HG03175 (cell line): ENCODE results near the gene CEP170.

Experiments used
- ATAC-seq: cut with Tn5 transposase; IDR thresholded peaks from one replicate; pipeline ENCODE4 v1.9.1; 2021; ENCODE audit warnings: mild to moderate bottlenecking, moderate library complexity; ENCODE audit not compliant: unreplicated experiment

Gene CEP170

DNA sequence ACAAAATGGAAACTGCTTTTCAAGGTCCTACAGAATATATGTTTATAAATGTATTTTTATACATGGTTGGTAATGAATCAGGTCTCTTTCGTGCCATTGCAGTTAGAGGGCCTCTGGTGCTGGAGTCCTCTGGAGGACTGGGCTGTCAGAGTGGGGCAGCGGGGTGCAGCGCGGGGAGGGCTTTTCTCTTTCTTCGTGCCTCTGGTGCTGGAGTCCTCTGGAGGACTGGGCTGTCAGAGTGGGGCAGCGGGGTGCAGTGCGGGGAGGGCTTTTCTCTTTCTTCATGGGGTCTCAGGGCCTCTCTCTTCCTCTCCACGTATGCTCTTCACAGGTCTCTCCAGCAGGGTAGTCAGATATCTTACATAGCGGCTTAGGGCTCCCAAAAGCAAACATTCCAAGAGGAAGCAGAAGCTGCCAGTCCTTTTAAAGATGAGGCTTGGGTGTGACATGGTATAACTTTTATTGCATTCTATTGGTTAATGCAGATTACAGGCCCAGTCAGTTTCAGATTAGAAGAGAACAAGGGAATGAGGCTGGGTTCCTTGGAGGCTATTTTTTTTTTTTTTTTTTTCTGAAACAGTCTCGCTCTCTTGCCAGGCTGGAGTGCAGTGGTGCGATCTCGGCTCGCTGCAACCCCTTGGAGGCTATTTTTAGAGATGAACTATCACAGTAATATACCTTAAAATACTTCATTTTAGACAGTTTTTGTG lies 13.8 kb upstream of the CEP170 start:
- ATAC-seq, result peak; percentile 5

GRCh38 chr1:243267914-243268653 lies 13.0 kb upstream of the CEP170 start:
- no peak for ATAC-seq

- no peak for ATAC-seq
Measured at GRCh38 chr1:243267471-243267880, 12.4 kb upstream of the CEP170 start.

DNA sequence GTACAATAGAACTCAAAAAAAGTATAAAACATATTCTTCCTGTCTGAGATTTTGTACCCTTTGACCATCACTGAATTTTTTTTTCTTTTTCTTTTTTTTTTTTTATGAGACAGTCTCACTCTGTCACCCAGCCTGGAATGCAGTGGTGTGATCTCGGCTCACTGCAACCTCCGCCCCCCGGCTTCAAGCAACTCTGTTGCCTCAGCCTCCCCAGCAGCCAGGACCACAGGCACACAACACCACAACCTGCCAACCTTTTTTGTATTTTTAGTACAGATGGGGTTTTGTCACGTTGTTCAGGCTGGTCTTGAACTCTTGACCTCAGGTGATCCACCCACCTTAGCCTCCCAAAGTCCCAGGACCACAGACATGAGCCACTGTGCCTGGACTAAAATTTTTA lies 11.2 kb upstream of the CEP170 start:
- no peak for ATAC-seq

DNA sequence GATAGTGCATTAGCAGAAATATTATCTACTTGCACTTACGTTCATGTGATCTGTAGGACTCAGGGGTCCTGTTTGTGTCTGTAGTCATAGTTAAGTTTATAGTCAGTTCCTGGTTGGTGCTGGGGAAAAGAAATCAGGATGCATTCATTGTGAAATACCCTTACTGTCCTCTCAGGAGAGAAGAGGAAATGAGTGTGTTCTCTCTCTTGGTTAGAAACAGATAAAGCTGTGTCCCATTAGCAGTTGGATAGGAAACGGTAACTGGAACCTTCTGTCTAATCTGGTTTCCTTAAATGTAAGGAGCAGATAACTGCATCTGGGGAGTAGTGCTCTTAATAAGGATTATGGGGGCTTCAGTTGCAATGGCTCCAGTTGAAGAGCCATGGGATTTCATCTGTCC lies 9.6 kb upstream of the CEP170 start:
- ATAC-seq, result no peak

DNA sequence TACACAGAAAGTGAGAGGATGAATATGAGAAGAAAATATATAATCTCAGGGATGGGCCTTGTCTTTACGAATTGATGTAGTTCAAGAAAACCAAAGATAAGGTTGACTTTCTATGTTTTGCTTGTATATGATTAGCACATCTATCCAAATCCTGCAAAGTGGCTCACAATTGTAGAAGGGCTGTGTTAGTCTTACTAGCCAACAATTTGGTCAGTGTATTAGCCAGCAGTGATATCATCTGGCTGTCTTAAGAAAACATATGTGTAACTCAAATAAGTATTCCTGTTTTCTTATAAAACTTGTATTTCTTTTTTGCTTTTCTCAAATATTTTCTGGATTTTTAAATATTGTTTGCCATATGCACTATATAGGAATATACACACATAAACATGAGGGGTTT lies 6.3 kb upstream of the CEP170 start:
- no peak for ATAC-seq

DNA sequence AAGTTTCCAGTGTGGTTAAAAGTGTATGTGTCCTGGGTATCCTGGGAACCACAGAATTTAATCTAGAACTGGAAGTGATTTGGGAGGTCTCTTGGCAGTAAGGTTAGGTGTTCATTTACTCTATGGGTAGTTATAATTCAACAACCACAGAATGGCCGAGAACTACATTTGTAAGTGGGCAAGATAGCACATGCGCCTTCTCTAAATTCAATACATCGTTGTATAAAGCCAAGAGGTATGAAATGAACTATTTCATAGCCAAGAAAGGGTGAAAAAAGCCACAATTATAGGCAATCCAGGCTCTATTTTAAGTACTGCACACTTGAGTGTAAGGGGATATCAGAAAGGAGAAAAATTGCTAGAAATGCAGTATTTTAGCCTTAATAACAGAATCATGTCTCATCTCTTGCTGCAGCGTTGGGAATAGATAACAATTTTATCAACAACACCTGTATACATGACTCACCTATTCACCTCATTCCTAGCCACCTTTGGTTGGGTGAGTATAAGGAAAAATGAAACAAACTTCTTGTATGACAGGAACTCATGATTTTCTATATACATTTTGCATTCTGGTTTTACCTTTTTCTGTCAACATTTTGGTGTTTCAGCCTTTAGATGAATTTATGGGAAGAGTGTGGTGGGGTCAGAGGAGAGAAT lies 5.3 kb upstream of the CEP170 start:
- ATAC-seq, result no peak

- ATAC-seq, result no peak
Measured at GRCh38 chr1:243258731-243259130, 3.6 kb upstream of the CEP170 start.

DNA sequence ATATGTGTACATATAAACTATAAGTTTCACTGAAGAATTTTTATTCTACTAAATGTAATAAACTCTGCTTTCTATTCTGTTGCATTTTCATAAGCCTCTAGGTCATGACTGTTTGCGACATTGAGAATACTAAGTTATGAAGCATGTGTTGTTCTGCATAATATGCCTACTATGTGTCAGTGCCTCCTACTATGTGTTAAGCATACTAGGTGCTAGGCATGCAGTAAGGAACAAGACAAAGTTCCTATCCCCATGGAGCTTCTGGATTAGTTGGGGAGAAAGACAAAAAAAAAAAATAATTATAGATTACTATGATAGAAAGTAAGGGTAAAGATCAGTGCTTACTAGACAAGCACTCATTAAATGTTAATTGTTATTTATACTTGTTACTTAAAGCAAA lies 2.1 kb upstream of the CEP170 start:
- ATAC-seq, result no peak

DNA sequence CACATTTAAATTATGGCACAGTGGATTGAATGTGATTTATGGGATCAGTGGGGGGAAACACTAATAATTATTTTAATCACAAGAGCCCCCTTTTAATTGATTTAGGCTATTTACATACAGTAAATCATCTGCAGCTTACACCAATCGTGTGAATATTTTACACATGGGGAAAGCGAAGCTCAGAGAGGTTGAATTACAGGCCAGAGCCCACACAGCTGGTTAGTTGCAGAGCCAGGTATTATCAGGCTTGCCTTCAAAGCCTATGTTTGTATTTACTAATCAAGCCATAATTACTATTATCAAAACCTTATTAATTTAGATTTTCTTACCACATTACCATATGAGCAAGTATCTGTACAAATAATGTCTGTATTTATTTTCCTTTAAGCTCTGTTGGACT lies 1.5 kb upstream of the CEP170 start:
- ATAC-seq, result no peak

GRCh38 chr1:243255791-243256512 lies 871 bp upstream of the CEP170 start, which contains the start of gene SDCCAG8:
Gene SDCCAG8 (plus strand): TSS chr1:243256041. CDS start chr1:243256174, 133 bp downstream.
- ATAC-seq, result peak; percentile 73

GRCh38 chr1:243254233-243254926 lies 701 bp downstream of the CEP170 start:
- peak; percentile 24 for ATAC-seq

DNA sequence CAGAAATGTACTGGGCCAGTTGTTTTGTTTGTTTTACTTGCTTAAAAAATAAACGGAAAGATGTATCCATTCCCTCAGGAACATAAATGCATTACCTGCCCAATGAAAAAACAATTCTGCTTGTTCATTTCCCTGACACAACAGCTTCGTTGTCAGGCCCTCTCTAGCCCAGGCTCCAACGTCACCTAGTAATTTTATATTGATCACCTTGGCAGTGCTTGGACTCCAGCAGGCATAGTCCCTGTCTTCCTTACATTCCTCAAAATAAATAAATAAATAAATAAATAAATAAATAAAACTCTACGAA lies 1.2 kb downstream of the CEP170 start:
- ATAC-seq, result no peak

GRCh38 chr1:243253211-243253925 lies 1.7 kb downstream of the CEP170 start:
- no peak for ATAC-seq

DNA sequence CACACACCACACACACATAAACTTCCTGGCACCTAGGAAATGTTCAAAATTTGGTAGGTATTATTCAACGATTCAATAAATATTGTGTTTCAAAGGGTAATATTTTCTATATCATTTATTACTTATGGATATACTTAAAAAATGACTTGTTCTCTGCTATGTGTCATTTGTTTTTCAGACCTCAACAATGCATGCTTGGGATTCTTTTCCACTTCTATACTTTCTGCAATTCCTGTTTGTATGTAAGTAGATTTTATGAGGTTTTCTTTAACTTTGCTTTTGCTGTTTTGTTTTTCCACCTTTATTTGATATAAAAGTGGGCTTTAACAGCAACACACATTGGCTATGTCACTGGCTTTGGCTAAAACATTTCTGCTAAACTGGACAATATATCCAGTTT lies 3.5 kb downstream of the CEP170 start:
- ATAC-seq, result no peak

- no peak for ATAC-seq
Measured at GRCh38 chr1:243250102-243250501, 5.0 kb downstream of the CEP170 start.

DNA sequence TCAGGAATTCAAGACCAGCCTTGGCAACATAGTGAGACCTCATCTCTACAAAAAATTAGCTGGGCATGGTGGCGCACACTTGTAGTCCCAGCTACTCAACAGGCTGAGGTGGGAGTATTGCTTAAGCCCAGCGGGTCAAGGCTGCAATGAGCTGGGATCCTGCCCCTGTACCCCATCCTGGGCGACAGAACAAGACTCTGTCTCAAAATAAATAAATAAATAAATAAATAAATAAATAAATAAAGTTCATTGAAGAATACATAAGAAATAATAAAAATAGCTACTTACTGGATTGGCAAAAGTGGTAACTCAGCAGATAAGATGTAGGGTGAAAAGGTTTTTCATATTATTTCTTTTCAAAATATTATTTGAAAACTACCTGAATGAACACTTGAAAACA lies 5.9 kb downstream of the CEP170 start:
- no peak for ATAC-seq

DNA sequence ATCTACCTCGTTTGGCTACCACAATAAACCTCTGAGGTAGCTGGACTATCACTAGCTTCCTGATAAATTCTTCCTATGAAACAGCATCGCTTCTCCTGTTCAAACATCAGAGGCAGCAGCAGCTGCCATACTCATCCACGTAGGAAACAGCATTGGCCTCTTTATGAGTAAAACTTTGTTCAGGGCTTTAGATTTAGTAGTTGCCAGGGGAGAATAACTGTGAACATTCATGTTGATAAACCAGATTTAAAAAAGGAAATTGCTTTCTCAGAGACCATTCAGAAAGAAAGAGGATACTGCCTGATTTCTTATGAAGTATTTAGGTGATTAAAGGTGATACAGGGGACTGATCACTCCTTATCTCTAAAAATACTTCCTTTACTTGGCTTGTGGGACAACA lies 7.2 kb downstream of the CEP170 start:
- no peak for ATAC-seq

- ATAC-seq, result peak; percentile 37
Measured at GRCh38 chr1:243246916-243247315, 8.2 kb downstream of the CEP170 start.

- peak; percentile 54 for ATAC-seq
Measured at GRCh38 chr1:243244432-243244841, 10.6 kb downstream of the CEP170 start.
